ENCODE measurements around the gene CD300LB. TPM values are rescaled to one million over a fixed set of nuclear protein-coding genes. Genes with fewer than 3 reads are reported as not detected.

CD300LB gene
- total and polyA plus RNA-seq, 2 experiments from 2014 or later = not detected

DNA sequence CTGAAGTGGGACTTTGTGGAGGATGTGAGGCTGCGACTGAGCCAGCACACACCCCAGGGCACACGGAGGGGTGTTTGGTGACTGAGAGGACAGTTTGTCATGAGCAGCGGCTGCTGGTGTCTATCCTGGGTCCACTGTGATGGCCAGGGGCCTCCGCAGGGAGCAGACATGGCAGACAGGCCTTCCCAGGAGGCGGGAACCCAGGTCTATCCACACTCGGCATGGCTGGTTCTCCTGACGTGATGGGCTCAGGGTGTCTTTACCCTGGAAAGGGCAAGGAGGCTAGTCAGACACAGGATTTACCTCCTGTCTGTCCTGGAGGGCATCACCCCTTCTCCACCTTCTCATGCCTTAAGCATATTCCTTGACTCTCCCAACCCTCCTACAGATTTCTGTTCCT lies 15.3 kb upstream of the CD300LB start:
- in situ Hi-C loops (cut with MboI) = no loop called here
- Histone ChIP-seq H3K79me2 (ENCODE audit: insufficient read depth) (no peaks in the 10 kb centered on the region), H4K20me1 (ENCODE audit: insufficient read depth) (no peaks in the 10 kb centered on the region), H3K27ac (no peak overlapping the region), H3K9me3 (ENCODE audit: low read depth) (no peaks in the 10 kb centered on the region), H3K27me3 (replicated peaks; ENCODE audit: insufficient read depth) (no peaks in the 10 kb centered on the region), H2AFZ (no peak overlapping the region), H3K9me2 (ENCODE audit: insufficient read depth) (no peaks in the 10 kb centered on the region), H3K9ac (no peak overlapping the region), H3K4me1 (ENCODE audit: insufficient read depth) (no peaks in the 10 kb centered on the region), H3K36me3 (ENCODE audit: low read depth) (no peaks in the 10 kb centered on the region), H3F3A (ENCODE audit: insufficient read depth) (no peaks in the 10 kb centered on the region), H3K4me3 (no peak overlapping the region), H3K4me2 (ENCODE audit: unreplicated experiment) (no peak overlapping the region)
- no peak for DNase-seq
- WGBS, 2 experiments (ENCODE audit: low coverage in 1 of 2, low lambda C conversion rate in 2 of 2, missing lambda C conversion rate in 2 of 2) = 72 to 76% methylated on average over 7 of the region's 7 CpGs
- TF ChIP-seq EZH2 (IDR thresholded peaks at IDR 0.05; ENCODE audit: insufficient read depth, poor library complexity, severe bottlenecking) = no peak
- no peak for TF ChIP-seq EZH2phosphoT487 (IDR thresholded peaks at IDR 0.05; ENCODE audit: insufficient read depth, low read depth)

GRCh38 chr17:74545843-74546230 lies 14.6 kb upstream of the CD300LB start, which contains the start of gene CD300C:
Gene CD300C (minus strand): TSS chr17:74546115. CDS start chr17:74545782, 333 bp downstream.
- no peaks in the 10 kb centered on the region for H4K20me1 ChIP-seq (ENCODE audit: insufficient read depth)
- peak within 1 kb of the TSS; percentile 50 for H2AFZ ChIP-seq
- 36% methylated on average over 5 of the region's 5 CpGs for whole genome bisulfite sequencing, 2 experiments (ENCODE audit: low coverage in 1 of 2, low lambda C conversion rate in 2 of 2, missing lambda C conversion rate in 2 of 2)
- no peaks in the 10 kb centered on the region for H3K27me3 ChIP-seq (replicated peaks; ENCODE audit: insufficient read depth)
- no peaks in the 10 kb centered on the region for H3F3A ChIP-seq (ENCODE audit: insufficient read depth)
- no peak within 1 kb of the TSS for H3K9ac ChIP-seq
- DNase-seq = peak; percentile 64
- TF ChIP-seq EZH2 (IDR thresholded peaks at IDR 0.05; ENCODE audit: insufficient read depth, poor library complexity, severe bottlenecking) (no peak), EZH2phosphoT487 (IDR thresholded peaks at IDR 0.05; ENCODE audit: insufficient read depth, low read depth) (no peak)
- H3K9me3 ChIP-seq (ENCODE audit: low read depth) = no peaks in the 10 kb centered on the region
- in situ Hi-C loops (cut with MboI) = no loop called here
- H3K4me3 ChIP-seq = no peak within 1 kb of the TSS
- no peaks in the 10 kb centered on the region for H3K36me3 ChIP-seq (ENCODE audit: low read depth)
- no peaks in the 10 kb centered on the region for H3K79me2 ChIP-seq (ENCODE audit: insufficient read depth)
- no peak within 1 kb of the TSS for H3K4me2 ChIP-seq (ENCODE audit: unreplicated experiment)
- no peaks in the 10 kb centered on the region for H3K9me2 ChIP-seq (ENCODE audit: insufficient read depth)
- H3K4me1 ChIP-seq (ENCODE audit: insufficient read depth) = no peaks in the 10 kb centered on the region
- no peak within 1 kb of the TSS for H3K27ac ChIP-seq

- in situ Hi-C loops (cut with MboI) = no loop called here
- Histone ChIP-seq H3K9me2 (ENCODE audit: insufficient read depth) (no peaks in the 10 kb centered on the region), H4K20me1 (ENCODE audit: insufficient read depth) (no peaks in the 10 kb centered on the region), H2AFZ (peak overlapping the region; percentile 50), H3K4me2 (ENCODE audit: unreplicated experiment) (no peak overlapping the region), H3K9me3 (ENCODE audit: low read depth) (no peaks in the 10 kb centered on the region), H3K36me3 (ENCODE audit: low read depth) (no peaks in the 10 kb centered on the region), H3F3A (ENCODE audit: insufficient read depth) (no peaks in the 10 kb centered on the region), H3K79me2 (ENCODE audit: insufficient read depth) (no peaks in the 10 kb centered on the region), H3K4me1 (ENCODE audit: insufficient read depth) (no peaks in the 10 kb centered on the region), H3K27ac (no peak overlapping the region), H3K9ac (no peak overlapping the region), H3K4me3 (no peak overlapping the region), H3K27me3 (replicated peaks; ENCODE audit: insufficient read depth) (no peaks in the 10 kb centered on the region)
- DNase-seq = no peak
- WGBS, 2 experiments (ENCODE audit: low coverage in 1 of 2, low lambda C conversion rate in 2 of 2, missing lambda C conversion rate in 2 of 2) = 68 to 72% methylated on average over 13 to 16 of the region's 16 CpGs
- TF ChIP-seq EZH2phosphoT487 (IDR thresholded peaks at IDR 0.05; ENCODE audit: insufficient read depth, low read depth) (no peak), EZH2 (IDR thresholded peaks at IDR 0.05; ENCODE audit: insufficient read depth, poor library complexity, severe bottlenecking) (no peak)
Observed at GRCh38 chr17:74544991-74545842, 13.9 kb upstream of the CD300LB start.

DNA sequence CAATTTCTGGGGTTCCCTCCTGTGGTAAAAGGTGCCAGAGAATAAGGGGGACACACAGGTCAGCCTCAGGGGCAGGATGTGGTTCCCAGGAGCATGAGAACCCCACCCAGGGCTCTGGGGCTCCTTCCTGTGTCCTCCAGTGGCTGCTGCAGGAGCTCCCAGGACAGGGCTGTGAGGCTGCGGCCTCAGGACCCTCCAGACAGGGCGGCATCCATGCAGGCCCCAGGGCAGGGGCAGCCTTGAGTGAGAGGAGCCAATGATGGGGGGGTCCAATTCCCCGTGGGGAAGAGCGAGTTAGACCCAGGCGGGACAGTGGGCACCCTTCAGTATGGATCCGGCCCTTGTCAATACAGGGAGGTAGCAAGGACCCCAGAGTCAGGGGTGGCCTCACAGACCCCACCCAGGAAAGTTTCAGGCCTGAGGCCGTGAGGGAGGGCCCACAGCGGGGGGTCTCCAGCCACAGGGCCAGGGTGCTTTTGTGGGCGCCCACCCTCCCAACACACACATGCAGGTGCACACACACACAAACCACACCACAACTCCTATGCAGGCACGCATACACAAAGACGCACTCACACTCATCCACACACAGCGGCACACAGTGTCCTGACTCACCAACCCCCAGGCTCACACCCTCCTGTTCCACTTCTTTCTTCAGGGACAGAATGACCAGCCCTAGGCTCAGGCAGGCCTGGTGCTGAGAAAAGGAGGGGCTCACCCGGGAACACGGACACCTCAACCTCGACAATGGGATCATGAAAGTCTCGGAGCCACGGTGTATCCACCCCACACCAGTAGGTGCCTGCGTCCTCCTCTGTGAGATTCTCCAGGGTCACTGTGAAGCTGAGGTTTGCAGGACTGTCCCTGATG lies 12.9 kb upstream of the CD300LB start:
- no peak for DNase-seq
- Histone ChIP-seq H3K9me2 (ENCODE audit: insufficient read depth) (no peaks in the 10 kb centered on the region), H3K36me3 (ENCODE audit: low read depth) (no peaks in the 10 kb centered on the region), H4K20me1 (ENCODE audit: insufficient read depth) (no peaks in the 10 kb centered on the region), H3K79me2 (ENCODE audit: insufficient read depth) (no peaks in the 10 kb centered on the region), H3K9me3 (ENCODE audit: low read depth) (no peaks in the 10 kb centered on the region), H2AFZ (no peak overlapping the region), H3K4me1 (ENCODE audit: insufficient read depth) (no peaks in the 10 kb centered on the region), H3K4me3 (no peak overlapping the region), H3K27me3 (replicated peaks; ENCODE audit: insufficient read depth) (no peaks in the 10 kb centered on the region), H3F3A (ENCODE audit: insufficient read depth) (no peaks in the 10 kb centered on the region), H3K9ac (no peak overlapping the region), H3K27ac (no peak overlapping the region), H3K4me2 (ENCODE audit: unreplicated experiment) (no peak overlapping the region)
- 71 to 74% methylated on average over 16 to 18 of the region's 18 CpGs for WGBS, 2 experiments (ENCODE audit: low coverage in 1 of 2, low lambda C conversion rate in 2 of 2, missing lambda C conversion rate in 2 of 2)
- in situ Hi-C loops (cut with MboI) = no loop called here
- TF ChIP-seq EZH2phosphoT487 (IDR thresholded peaks at IDR 0.05; ENCODE audit: insufficient read depth, low read depth) (no peak), EZH2 (IDR thresholded peaks at IDR 0.05; ENCODE audit: insufficient read depth, poor library complexity, severe bottlenecking) (no peak)
